Measurements from ENCODE around the gene ZRANB1.

The ZRANB1 gene

DNA sequence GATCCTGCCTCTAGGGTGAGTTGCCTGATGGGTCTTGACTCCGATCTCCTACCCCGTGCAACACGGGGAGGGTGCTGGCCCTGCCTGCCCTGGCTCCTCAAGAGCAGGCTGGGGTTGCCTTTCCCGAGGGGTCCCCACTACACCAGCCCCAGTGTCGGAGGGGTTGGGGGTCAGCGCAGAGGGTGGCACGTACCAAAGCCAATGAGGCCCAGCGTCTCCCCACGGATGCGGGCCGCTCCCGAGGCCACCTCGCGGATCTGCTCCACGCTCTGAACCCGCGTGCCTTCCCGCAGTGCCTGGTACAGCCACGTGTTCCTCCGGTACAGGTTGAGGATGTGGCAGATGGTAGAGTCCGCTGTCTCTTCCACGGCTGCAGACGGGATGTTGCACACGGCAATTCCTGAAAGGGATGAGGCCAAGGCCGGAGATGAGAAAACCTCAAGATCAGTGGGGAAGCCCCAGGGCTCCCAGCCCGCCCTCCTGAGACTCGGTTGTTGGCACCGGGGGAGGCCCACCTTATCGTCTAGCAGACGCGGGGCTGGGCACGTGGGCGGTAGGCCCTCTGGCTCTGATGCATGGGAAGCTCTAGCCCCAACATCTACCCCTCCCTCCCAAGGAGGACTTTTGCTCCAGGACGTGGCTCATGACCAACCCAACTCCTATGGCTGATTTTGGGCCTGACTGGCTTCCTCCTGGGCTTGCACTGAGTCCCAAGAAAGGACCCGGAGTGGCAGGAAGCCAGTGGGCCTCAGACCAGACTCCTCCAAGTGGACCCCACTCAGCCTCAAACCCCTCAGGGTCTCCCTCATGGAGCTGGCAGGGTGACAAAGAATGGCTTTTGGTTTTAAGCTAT lies 56.1 kb downstream of the ZRANB1 start:
- ATAC-seq (ENCODE audit: low read depth) (no peak), DNase-seq (ENCODE audit: low spot score in 2 of 2) (no peak)
- H3K27me3 Mint-ChIP-seq = peaks cover 5% of the 10 kb centered on the region
- H3K4me1 Mint-ChIP-seq = no peaks in the 10 kb centered on the region
- no peak overlapping the region for H3K4me3 Mint-ChIP-seq
- H3K27ac Mint-ChIP-seq = no peak overlapping the region
- no peaks in the 10 kb centered on the region for H3K36me3 Mint-ChIP-seq
- no peaks in the 10 kb centered on the region for H3K9me3 Mint-ChIP-seq

- Mint-ChIP-seq H3K4me1 (no peaks in the 10 kb centered on the region), H3K9me3 (no peaks in the 10 kb centered on the region), H3K4me3 (no peak overlapping the region), H3K27ac (no peak overlapping the region), H3K36me3 (no peaks in the 10 kb centered on the region), H3K27me3 (peaks cover 6% of the 10 kb centered on the region)
- ATAC-seq (ENCODE audit: low read depth) = no peak
- no peak for DNase-seq (ENCODE audit: low spot score in 2 of 2)
These were observed 56.8 kb downstream of the ZRANB1 start for GRCh38 chr10:124998624-124999291.

DNA sequence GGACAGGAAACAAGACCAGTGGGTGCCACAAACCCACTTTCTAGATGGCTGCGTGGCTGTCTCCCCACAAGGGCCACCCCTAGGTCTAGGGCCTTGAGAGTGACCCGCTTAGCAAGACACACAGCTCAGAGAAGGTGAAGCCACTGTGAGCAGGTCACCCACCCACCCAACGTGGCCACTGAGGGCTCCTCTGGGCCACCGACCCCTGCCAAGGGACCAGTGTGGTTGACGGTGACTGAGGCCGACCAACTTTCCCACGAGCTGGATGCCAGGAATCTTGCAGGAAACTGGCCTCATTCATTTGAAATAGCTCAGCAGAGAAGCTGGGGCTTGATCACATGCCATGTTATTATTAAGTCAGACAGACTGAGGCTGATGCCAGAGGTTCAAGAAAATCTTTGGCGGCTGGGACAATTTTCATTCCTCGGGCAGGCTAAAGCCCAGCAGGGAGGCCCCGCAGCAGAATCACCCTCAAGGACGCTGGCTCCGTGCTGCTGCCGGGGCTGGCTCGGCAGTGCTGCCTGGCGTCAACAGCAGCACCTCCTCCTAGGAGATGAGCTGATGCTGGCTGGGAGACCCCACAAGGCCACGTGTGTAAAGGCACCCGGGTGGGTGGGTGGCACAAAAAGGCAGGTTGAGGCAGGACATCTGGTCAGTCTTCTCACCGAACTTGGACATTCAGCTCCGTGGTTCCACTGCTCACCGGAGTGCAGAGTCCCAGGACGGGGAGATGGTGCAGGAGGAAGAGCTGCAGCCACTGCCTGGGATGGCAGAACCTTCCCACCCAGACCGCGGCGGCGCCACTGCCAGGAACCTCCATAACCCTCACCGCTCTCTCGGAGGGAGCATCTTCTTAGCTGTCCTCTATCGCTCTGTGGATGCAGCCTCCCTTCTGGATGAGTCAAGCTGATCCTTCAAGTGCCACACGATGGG lies 57.8 kb downstream of the ZRANB1 start:
- ATAC-seq (ENCODE audit: low read depth) = no peak
- H3K4me3 Mint-ChIP-seq = no peak overlapping the region
- no peak overlapping the region for H3K27ac Mint-ChIP-seq
- DNase-seq (ENCODE audit: low spot score in 2 of 2) = no peak
- H3K27me3 Mint-ChIP-seq = peaks cover 6% of the 10 kb centered on the region
- no peaks in the 10 kb centered on the region for H3K36me3 Mint-ChIP-seq
- H3K4me1 Mint-ChIP-seq = no peaks in the 10 kb centered on the region
- H3K9me3 Mint-ChIP-seq = no peaks in the 10 kb centered on the region

DNA sequence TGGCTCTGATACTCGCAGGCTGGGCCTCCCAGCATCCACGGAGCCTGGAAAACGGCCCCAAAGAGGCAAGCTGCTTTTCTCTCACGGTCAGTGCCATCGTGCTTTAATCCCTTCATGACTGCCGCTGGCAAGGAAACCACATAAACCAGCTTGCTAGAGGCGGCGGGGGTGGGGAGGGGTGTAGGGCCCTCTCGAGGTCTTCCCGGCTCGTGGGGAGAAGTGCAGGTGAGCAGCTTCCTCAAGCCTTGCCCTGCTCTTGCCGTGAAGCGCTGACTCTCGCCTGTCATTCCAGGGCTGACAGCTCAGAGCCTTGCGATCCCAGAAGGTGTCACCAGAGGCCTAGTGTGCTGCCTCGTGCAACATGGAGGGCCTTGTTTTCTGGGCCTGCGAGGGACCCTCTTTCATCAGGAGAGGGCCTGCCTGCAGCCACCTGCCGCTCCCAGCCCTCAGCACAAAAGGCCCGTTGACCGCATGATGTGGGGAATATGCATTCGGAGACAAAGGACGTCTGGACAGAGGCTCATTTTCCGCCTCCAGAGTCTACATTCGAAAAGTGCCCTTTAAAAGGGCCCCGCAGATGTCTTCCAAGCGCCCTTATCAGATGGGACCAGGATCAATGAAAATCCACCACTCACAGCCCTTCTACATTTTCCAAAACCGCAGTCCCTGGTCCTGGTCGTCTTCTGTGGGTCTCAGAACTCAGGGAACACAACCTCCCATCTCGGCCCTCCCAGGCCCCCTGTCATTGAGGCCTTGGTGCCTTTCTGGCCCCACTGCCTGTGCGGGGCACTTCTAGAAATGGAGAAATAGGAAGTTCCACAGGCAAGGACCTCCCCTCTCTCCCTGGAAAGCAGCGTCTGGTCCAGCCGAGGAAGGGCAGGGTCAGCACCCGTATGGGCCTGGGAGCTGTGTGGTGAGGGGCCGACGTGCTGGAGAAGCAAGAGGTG lies 58.7 kb downstream of the ZRANB1 start:
- Mint-ChIP-seq H3K4me3 (no peak overlapping the region), H3K27ac (no peak overlapping the region), H3K9me3 (no peaks in the 10 kb centered on the region), H3K4me1 (no peaks in the 10 kb centered on the region), H3K36me3 (no peaks in the 10 kb centered on the region), H3K27me3 (peaks cover 6% of the 10 kb centered on the region)
- ATAC-seq (ENCODE audit: low read depth) (no peak), DNase-seq (ENCODE audit: low spot score in 2 of 2) (no peak)

- Mint-ChIP-seq H3K4me1 (no peaks in the 10 kb centered on the region), H3K9me3 (no peaks in the 10 kb centered on the region), H3K4me3 (no peak overlapping the region), H3K27me3 (peaks cover 6% of the 10 kb centered on the region), H3K27ac (no peak overlapping the region), H3K36me3 (no peaks in the 10 kb centered on the region)
- DNase-seq (ENCODE audit: low spot score in 2 of 2) = no peak
- no peak for ATAC-seq (ENCODE audit: low read depth)
These were observed 59.6 kb downstream of the ZRANB1 start for GRCh38 chr10:125001313-125002046.

- Mint-ChIP-seq H3K4me3 (no peak overlapping the region), H3K9me3 (no peaks in the 10 kb centered on the region), H3K27ac (no peak overlapping the region), H3K36me3 (no peaks in the 10 kb centered on the region), H3K27me3 (peaks cover 6% of the 10 kb centered on the region), H3K4me1 (no peaks in the 10 kb centered on the region)
- no peak for DNase-seq (ENCODE audit: low spot score in 2 of 2)
- ATAC-seq (ENCODE audit: low read depth) = no peak
These were observed 60.1 kb downstream of the ZRANB1 start for GRCh38 chr10:125002047-125002422.

- ATAC-seq (ENCODE audit: low read depth) = no peak
- DNase-seq (ENCODE audit: low spot score in 2 of 2) = no peak
- Mint-ChIP-seq H3K4me1 (no peaks in the 10 kb centered on the region), H3K4me3 (no peak overlapping the region), H3K9me3 (no peaks in the 10 kb centered on the region), H3K27me3 (peaks cover 3% of the 10 kb centered on the region), H3K36me3 (no peaks in the 10 kb centered on the region), H3K27ac (no peak overlapping the region)
These were observed 60.7 kb downstream of the ZRANB1 start for GRCh38 chr10:125002423-125003145.

DNA sequence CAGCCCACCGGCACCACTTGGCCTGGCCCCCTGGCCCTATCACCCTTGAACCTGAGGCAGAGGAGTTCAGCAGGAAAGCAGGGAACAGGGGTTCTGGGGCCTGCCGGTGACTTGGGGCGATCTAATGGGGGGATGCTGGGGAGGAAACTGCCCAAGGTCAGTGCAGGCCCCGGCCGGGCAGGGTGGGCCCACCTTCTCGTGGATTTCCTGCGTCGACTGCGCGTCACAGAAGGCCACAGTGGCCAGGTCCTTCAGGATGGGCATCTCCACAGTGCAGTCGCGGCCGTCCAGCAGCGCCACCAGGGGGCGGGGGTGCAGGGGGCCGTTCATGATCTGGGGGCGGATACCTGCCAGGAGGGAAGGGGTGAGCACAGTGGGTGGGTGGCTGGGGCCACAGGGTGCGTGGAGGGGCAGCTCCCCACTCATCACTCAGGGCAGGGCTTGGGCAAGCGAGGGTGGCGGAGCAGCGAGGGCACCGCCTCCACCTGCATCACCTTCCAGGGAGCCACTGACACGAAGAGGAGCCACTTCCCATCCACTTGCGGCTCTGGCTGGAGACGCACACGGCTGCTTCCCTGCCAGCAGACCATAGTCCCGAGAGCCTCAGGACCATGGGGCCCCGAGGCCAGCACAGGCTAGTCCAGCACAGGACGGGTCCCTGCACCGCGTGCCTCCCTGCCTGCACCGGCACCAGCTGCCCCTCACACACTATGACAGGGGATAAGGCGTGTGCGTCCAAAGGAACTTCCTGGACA lies 61.4 kb downstream of the ZRANB1 start:
- Mint-ChIP-seq H3K4me3 (no peak overlapping the region), H3K27ac (no peak overlapping the region), H3K36me3 (no peaks in the 10 kb centered on the region), H3K4me1 (no peaks in the 10 kb centered on the region), H3K27me3 (peaks cover 3% of the 10 kb centered on the region), H3K9me3 (no peaks in the 10 kb centered on the region)
- ATAC-seq (ENCODE audit: low read depth) = no peak
- DNase-seq (ENCODE audit: low spot score in 2 of 2) = no peak

GRCh38 chr10:125003901-125004467 lies 62.1 kb downstream of the ZRANB1 start:
- ATAC-seq (ENCODE audit: low read depth) (no peak), DNase-seq (ENCODE audit: low spot score in 2 of 2) (no peak)
- Mint-ChIP-seq H3K27ac (no peak overlapping the region), H3K4me3 (no peak overlapping the region), H3K9me3 (no peaks in the 10 kb centered on the region), H3K36me3 (no peaks in the 10 kb centered on the region), H3K4me1 (no peaks in the 10 kb centered on the region), H3K27me3 (peaks cover 3% of the 10 kb centered on the region)

- H3K27ac Mint-ChIP-seq = no peak overlapping the region
- no peak for ATAC-seq (ENCODE audit: low read depth)
- H3K27me3 Mint-ChIP-seq = peaks cover 3% of the 10 kb centered on the region
- no peak overlapping the region for H3K4me3 Mint-ChIP-seq
- no peaks in the 10 kb centered on the region for H3K36me3 Mint-ChIP-seq
- H3K9me3 Mint-ChIP-seq = no peaks in the 10 kb centered on the region
- no peak for DNase-seq (ENCODE audit: low spot score in 2 of 2)
- H3K4me1 Mint-ChIP-seq = no peaks in the 10 kb centered on the region
These were observed 62.8 kb downstream of the ZRANB1 start for GRCh38 chr10:125004571-125005311.
